Astrocyte of the spinal cord (primary cell): ENCODE data around the gene ABHD5.
"Not testable (repeated sequence)": the region's sequence is repeated elsewhere in the genome, so short reads cannot be mapped to it uniquely, and the experiment has no call there.

Experiments
- DNase-seq: peaks from one replicate; pipeline ENCODE4 v3.0.0; 2011; ENCODE audit warnings: low read depth, low spot score
- H3K4me3 ChIP-seq: 2 replicates; pipeline ENCODE4 v1.5.1; 2011; ENCODE audit warnings: low read depth, mild to moderate bottlenecking, low read length, moderate library complexity
- CTCF ChIP-seq: IDR thresholded peaks from 2 replicates; pipeline ENCODE4 v1.5.1; 2012; ENCODE audit warnings: low read depth, mild to moderate bottlenecking, low read length, inconsistent platforms
- in situ Hi-C: cut with HindIII; loops from 2 replicates; pipeline ENCODE4 v1.10.0; 2017; ENCODE audit warnings: low sequenced_read_pairs

The ABHD5 gene

GRCh38 chr3:43676441-43676840 is 14.3 kb upstream of the ABHD5 start:
- TF ChIP-seq CTCF, result no peak
- no peak overlapping the region for H3K4me3 ChIP-seq
- no peak for DNase-seq
- in situ Hi-C loops, result no loop called here

- in situ Hi-C loops, H3K4me3 ChIP-seq, DNase-seq: not testable (repeated sequence)
These were observed 12.4 kb upstream of the ABHD5 start for GRCh38 chr3:43678375-43678774.

- DNase-seq, H3K4me3 ChIP-seq, in situ Hi-C loops: not testable (repeated sequence)
These were observed 11.8 kb upstream of the ABHD5 start for GRCh38 chr3:43678887-43679449.

- H3K4me3 ChIP-seq, in situ Hi-C loops, DNase-seq: not testable (repeated sequence)
These were observed 9.9 kb upstream of the ABHD5 start for GRCh38 chr3:43680857-43681256.

GRCh38 chr3:43684944-43685343 is 5.8 kb upstream of the ABHD5 start:
- TF ChIP-seq CTCF, result no peak
- in situ Hi-C loops, result no loop called here
- DNase-seq, result no peak
- no peak overlapping the region for H3K4me3 ChIP-seq

- no peak for DNase-seq
- TF ChIP-seq CTCF, result no peak
- in situ Hi-C loops, result no loop called here
- H3K4me3 ChIP-seq, result no peak overlapping the region
These were observed 4.8 kb upstream of the ABHD5 start for GRCh38 chr3:43685921-43686320.

GRCh38 chr3:43686333-43686699 is 4.4 kb upstream of the ABHD5 start:
- no peak overlapping the region for H3K4me3 ChIP-seq
- no peak for DNase-seq
- no peak for TF ChIP-seq CTCF
- in situ Hi-C loops, result no loop called here

GRCh38 chr3:43686700-43687498 is 3.8 kb upstream of the ABHD5 start:
- in situ Hi-C loops, result no loop called here
- no peak overlapping the region for H3K4me3 ChIP-seq
- TF ChIP-seq CTCF, result no peak
- DNase-seq, result no peak
